Fibroblast of mammary gland (primary cell): ENCODE data around the gene MYL11.

Source experiments
- DNase-seq: peaks from one replicate; pipeline ENCODE4 v3.0.0-alpha.2; 2010; ENCODE audit warnings: low read depth
- H3K4me3 ChIP-seq: 2 replicates; pipeline ENCODE4 v1.5.1; 2011; ENCODE audit warnings: low read depth, mild to moderate bottlenecking, low read length, moderate library complexity; ENCODE audit not compliant: control insufficient read depth
- CTCF ChIP-seq: conservative IDR thresholded peaks from 2 replicates; pipeline ENCODE4 v1.5.1; 2011; ENCODE audit warnings: low read depth, low read length, inconsistent platforms; ENCODE audit not compliant: control insufficient read depth, insufficient read depth

MYL11 gene

DNA sequence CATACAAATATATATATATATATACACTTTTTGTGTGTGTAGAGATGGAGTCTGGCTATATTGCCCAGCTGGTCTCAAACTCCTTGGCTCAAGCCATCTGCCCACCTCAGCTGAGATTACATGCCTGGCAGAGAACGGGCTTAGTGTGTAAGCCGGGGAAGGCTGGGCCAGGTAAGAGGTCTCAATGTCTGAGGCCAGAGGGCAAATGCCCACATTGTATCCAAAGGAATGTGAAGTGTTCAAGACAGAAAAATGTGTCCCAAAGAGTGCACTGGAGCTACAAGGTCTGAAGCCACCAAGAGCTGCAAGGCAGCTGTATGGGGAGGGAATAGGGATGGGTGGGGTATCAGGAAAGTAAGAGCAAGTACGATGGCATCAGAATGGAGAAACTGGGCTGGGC lies 28.3 kb upstream of the MYL11 start:
- no peak for TF ChIP-seq CTCF
- no peak overlapping the region for H3K4me3 ChIP-seq
- DNase-seq: no peak

DNA sequence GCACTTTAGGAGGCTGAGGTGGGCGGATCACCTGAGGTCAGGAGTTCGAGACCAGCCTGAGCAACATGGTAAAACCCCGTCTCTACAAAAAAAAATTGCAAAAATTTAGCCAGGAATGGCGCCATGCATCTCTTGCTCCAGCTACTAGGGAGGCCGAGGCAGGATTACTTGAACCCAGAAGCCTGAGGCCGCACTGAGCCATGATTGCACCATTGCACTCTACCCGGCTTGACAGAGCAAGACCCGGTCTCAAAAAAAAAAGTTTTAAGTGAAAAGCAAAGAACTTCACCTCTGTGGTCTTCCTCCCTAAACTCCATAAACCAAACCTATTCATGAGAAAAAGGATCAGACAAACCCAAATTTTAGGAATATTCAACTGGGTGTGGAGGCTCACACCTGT lies 26.5 kb upstream of the MYL11 start:
- TF ChIP-seq CTCF: no peak
- H3K4me3 ChIP-seq: no peak overlapping the region
- DNase-seq: no peak

DNA sequence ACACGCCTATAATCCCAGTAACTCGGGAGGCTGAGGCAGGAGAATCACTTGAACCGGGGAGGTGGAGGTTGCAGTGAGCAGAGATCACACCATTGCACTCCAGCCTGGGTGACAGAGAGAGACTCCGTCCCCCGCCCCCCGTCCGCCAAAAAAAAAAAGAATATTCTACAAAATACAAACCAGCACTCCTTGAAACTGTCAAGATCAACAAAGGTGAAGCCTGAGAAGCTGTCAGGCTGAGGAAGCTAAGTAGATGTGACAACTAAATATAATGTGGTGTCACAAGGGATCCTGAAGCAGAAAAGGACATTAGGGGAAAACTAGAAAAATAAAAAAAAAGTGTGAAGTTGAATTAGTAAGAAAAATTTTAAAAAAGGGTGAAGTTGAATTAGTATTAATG lies 25.7 kb upstream of the MYL11 start:
- DNase-seq: no peak
- no peak for TF ChIP-seq CTCF
- no peak overlapping the region for H3K4me3 ChIP-seq

DNA sequence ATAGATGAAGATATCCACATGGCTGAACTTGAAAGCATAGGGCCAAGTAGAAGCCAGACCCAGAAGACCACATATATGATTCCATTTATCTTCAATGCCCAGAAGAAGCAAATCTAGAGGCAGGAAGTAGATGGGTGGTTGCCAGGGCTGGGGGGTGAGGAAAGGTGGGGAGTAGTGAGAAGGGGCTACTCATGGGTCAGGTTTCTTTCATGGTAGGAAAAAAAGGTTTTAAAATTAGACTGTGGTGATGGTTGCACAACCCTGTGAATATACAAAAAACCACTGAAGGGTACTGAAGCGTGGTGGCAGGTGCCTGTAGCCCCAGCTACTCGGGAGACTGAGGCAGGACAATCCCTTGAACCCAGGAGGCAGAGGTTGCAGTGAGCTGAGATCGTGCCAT lies 24.9 kb upstream of the MYL11 start:
- no peak for TF ChIP-seq CTCF
- no peak for DNase-seq
- H3K4me3 ChIP-seq: no peak overlapping the region

DNA sequence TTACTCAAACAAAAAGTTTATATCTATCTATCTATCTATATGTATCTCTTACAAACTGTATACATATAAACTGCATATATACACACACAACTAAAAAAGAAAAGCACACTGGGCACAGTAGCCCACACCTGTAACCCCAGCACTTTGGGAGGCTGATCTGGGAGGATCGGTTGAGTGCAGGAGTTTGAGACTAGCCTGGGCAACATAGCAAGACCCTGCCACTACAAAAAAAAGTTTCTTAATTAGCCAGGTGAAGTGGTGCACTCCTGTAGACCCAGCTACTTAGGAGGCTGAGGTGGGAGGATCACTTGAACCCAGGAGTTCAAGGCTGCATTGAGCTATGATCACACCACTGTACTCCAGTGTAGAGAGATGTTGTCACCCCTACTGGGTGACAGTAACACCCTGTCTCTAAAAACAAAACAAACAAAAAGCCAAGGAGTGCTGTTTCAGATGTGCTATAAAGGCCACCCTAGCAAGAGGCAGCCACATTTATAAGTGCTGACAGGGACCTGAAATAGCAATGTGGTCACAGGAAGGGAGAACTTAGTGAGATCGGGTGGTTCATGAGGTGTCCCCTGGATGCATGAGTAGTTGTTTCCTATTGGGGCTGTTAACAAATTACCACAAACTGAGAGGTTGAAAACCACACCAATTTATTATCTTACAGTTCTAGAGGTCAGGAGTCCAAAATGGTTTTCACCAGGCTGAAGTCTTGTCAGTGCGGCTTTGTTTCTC lies 24.3 kb upstream of the MYL11 start:
- no peak for TF ChIP-seq CTCF
- peak; percentile 24 for DNase-seq
- H3K4me3 ChIP-seq: no peak overlapping the region

GRCh38 chr16:30351001-30351441 lies 23.6 kb upstream of the MYL11 start:
- no peak for DNase-seq
- no peak for TF ChIP-seq CTCF
- H3K4me3 ChIP-seq: no peak overlapping the region

- no peak for TF ChIP-seq CTCF
- DNase-seq: peak; percentile 97
- no peak overlapping the region for H3K4me3 ChIP-seq
Observed at GRCh38 chr16:30351586-30352419, 22.8 kb upstream of the MYL11 start.
